Measurements from ENCODE around the gene ACYP2.

Gene ACYP2

GRCh38 chr2:54330926-54331835 lies 215.8 kb downstream of the ACYP2 start:
- no peak for DNase-seq

DNA sequence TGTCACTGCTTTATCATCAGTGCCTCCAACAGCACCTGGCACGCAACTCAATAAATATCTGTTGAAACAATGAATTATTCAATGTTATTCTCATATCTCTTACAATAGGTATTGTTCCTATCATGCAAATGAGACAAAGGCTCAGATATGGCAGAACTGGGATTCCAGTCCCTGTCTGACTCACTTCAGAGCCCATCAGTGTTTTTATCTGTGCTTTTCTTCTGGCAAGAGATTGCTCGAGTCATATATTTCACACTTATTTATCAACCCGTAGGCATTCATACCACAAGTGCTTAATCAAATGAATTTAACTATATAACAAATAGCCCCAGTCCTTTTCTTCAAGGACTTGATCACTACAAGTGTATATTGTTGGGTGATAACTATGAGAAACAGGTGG lies 217.0 kb downstream of the ACYP2 start:
- DNase-seq: no peak

DNA sequence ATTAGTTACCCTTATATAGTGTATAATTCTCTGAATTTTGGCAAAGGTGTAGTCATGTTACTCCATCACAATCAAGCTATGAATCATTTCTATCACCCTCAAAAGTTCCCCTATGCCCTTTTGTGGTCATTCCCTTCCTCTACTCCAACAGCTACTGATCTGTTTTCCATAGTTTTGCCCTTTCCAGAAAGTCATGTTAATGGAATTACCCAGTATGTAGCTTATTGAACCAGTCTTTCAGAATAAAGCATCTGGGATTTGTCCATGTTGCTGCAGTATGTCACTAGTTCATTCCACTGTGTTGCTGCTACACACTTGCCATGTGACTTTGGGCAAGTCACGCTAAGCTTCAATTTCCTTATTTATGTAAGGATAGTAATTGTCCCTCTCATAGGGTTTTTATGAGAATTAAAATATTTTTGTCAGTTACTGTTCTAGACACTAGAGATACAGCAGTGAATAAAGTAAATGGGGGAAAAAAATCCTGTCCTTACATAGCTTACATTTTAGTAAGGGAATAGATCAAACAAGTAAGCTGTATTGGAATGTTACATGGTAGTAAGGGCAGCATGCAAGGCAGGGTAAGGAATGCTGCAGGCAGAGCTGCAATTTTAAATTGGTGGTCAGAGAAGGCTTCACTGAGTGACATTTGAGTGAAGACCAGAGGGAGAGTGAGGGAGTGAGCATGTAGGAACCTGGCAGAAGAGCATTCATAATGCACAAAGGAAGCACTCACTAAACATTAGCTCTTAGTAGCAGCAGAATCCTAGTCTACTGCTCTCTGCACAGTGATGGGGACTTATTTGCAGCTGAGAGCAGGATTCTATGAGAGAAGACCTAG lies 220.9 kb downstream of the ACYP2 start:
- no peak for DNase-seq

- no peak for DNase-seq
These were observed 221.5 kb downstream of the ACYP2 start for GRCh38 chr2:54336977-54337255.

GRCh38 chr2:54341656-54342055 lies 226.2 kb downstream of the ACYP2 start:
- no peak for DNase-seq

- DNase-seq: no peak
These were observed 227.2 kb downstream of the ACYP2 start for GRCh38 chr2:54342603-54343002.

GRCh38 chr2:54347622-54348021 lies 232.2 kb downstream of the ACYP2 start:
- DNase-seq: no peak

DNA sequence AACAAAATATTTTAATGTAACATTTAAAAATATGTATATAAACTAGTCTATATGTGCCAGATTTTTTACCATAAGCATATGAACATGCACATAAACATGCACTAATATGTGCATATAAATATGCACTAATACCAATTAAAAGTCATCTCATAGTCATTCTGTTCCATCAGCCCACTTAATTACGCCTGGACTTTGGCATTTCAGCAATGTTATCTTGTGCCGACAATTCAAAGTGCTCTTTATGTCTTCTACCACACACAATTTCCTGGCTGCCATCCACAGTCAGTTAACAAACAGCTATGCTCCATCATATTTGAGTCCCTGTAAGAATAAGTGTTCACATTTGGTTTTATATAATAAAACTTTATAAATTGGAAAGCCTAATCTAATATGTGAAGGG lies 233.2 kb downstream of the ACYP2 start:
- DNase-seq: no peak

GRCh38 chr2:54350426-54350825 lies 235.0 kb downstream of the ACYP2 start:
- DNase-seq: no peak

DNA sequence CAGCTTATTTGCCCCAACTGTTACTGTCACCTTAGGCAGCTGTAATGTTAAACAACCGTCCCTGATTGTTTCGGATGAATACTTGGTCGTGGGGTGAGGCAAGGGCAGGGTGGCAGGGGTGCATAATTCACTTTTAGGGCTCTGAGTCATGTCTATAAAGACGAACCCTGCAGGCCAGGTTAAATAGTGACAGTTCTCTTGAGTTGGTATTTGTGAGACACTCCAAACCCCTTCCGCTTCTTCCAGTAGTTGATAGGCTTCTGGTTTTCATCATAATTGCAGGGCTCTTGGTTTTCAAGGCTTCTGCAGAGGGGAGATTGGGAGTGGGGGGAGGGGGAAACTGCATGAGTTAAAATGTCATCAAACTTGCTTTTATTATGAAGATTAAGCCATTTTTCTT lies 237.8 kb downstream of the ACYP2 start:
- DNase-seq: no peak
